ENCODE data around the gene TAF1L. TPM values are rescaled to one million over a fixed set of nuclear protein-coding genes. Genes with fewer than 3 reads are reported as not detected.

The TAF1L gene
- total and polyA plus RNA-seq, 2 of the 13 experiments (the other 11 are each of a cell fraction or from before 2014, with no cell fraction given): not detected

GRCh38 chr9:32584784-32585183 is 50.7 kb downstream of the TAF1L start:
- no peaks in the 10 kb centered on the region for H3K79me2 ChIP-seq (ENCODE audit: insufficient read depth, low read length)
- H3K9me3 ChIP-seq (ENCODE audit: low read length): no peaks in the 10 kb centered on the region
- no peaks in the 10 kb centered on the region for H3K36me3 ChIP-seq (replicated peaks in 1 of 2; ENCODE audit: control insufficient read depth in 1 of 2, insufficient read depth in 2 of 2, low read length in 2 of 2)
- WGBS (ENCODE audit: low lambda C conversion rate): 1% methylated on average over 2 of the region's 2 CpGs
- POLR2A ChIA-PET: no interaction called here
- no TSS peak for BruUV-seq (replicated peaks)
- intact Hi-C loops (cut with micrococcal nuclease; ENCODE audit: unreplicated experiment): no loop called here
- peaks cover 9% of the 10 kb centered on the region for H3K4me1 ChIP-seq (ENCODE audit: insufficient read depth, low read length)
- ATAC-seq (no peak), DNase-seq (ENCODE audit: low spot score) (no peak), FAIRE-seq (no peak)
- CTCF ChIA-PET (ENCODE audit: low intra/inter-chr PET ratio, low total read pairs): interaction anchor here (1.5 kb wide), 1 partner anchor 384 kb away, joined by 4 read pairs; no protein-coding TSS in a partner anchor
- H3K4me2 ChIP-seq (ENCODE audit: low read depth, low read length): no peak overlapping the region
- TF ChIP-seq SIX4 (CRISPR knock-in tag; IDR thresholded peaks at IDR 0.05) (no peak), THAP7 (CRISPR knock-in tag; IDR thresholded peaks at IDR 0.05) (no peak), ZNF589 (CRISPR knock-in tag; conservative IDR thresholded peaks at IDR 0.05) (no peak)
- no peak overlapping the region for H3K9ac ChIP-seq (ENCODE audit: insufficient read depth, low read depth, low read length)
- H3K27me3 ChIP-seq (ENCODE audit: control insufficient read depth in 1 of 2, insufficient read depth in 2 of 2, low read length in 2 of 2): no peaks in the 10 kb centered on the region
- H3K4me3 ChIP-seq (replicated peaks in 1 of 3; ENCODE audit: insufficient read depth in 1 of 3, low read depth in 2 of 3, low read length in 3 of 3): no peak overlapping the region
- H2AFZ ChIP-seq (ENCODE audit: low read length): no peak overlapping the region
- in situ Hi-C loops (cut with HindIII; ENCODE audit: extremely low pct_ligation_motif_present, low pct_unique_long_range_greater_than_20kb): loop anchor here (5.0 kb wide), 1 partner anchor 383 kb away; no protein-coding TSS in a partner anchor
- no peaks in the 10 kb centered on the region for H4K20me1 ChIP-seq (ENCODE audit: insufficient read depth, low read length)
- H3K27ac ChIP-seq (ENCODE audit: extremely low read length, insufficient read depth, low read length): no peak overlapping the region

DNA sequence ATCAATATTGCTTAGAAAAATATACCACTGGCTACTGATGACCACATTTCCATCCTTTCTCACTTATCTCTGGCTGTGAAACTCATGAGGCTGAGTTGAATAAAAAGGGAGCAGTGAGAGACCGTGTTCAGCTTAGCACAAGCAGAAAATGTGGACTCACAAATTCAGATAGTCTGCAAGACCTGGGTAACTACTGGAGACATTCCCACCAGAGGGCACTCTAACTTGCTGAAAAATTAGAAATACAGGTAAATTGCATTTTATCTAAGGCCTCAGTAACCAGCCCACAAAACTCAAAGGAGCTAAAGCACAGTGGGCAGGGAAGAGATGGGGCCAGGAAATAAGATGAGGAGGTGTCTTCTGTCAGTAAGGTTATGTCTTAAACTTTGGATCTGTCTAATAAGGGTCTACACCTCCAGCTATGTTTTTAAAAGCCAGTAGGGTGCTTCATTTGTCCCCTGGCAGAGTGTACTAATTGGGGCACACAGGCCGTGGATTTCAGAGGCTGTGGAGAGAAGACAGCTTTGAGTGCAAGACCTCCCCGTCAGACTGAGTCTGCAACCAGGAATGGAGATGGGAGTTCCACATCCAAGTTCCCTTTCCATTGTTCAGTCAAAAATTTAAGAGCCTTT is 53.8 kb downstream of the TAF1L start:
- Histone ChIP-seq H3K4me1 (ENCODE audit: insufficient read depth, low read length) (peaks cover 18% of the 10 kb centered on the region), H3K36me3 (replicated peaks in 1 of 2; ENCODE audit: control insufficient read depth in 1 of 2, insufficient read depth in 2 of 2, low read length in 2 of 2) (no peaks in the 10 kb centered on the region), H3K4me3 (replicated peaks in 1 of 3; ENCODE audit: insufficient read depth in 1 of 3, low read depth in 2 of 3, low read length in 3 of 3) (no peak overlapping the region), H3K4me2 (ENCODE audit: low read depth, low read length) (no peak overlapping the region), H2AFZ (ENCODE audit: low read length) (no peak overlapping the region), H3K27ac (ENCODE audit: extremely low read length, insufficient read depth, low read length) (no peak overlapping the region), H3K79me2 (ENCODE audit: insufficient read depth, low read length) (no peaks in the 10 kb centered on the region), H3K27me3 (ENCODE audit: control insufficient read depth in 1 of 2, insufficient read depth in 2 of 2, low read length in 2 of 2) (no peaks in the 10 kb centered on the region), H3K9ac (ENCODE audit: insufficient read depth, low read depth, low read length) (no peak overlapping the region), H3K9me3 (ENCODE audit: low read length) (no peaks in the 10 kb centered on the region), H4K20me1 (ENCODE audit: insufficient read depth, low read length) (no peaks in the 10 kb centered on the region)
- ChIA-PET POLR2A (interaction anchor here (0.9 kb wide), 1 partner anchor 202 kb away, joined by 4 read pairs; no protein-coding TSS in a partner anchor), CTCF (ENCODE audit: low intra/inter-chr PET ratio, low total read pairs) (interaction anchor here (2.3 to 4.9 kb wide), 2 partner anchors 202 to 386 kb away, joined by 34 to 115 read pairs; no protein-coding TSS in a partner anchor)
- in situ Hi-C loops (cut with HindIII; ENCODE audit: extremely low pct_ligation_motif_present, low pct_unique_long_range_greater_than_20kb): loop anchor here (5.0 kb wide), 1 partner anchor 386 kb away; no protein-coding TSS in a partner anchor
- peak; percentile 55 for FAIRE-seq
- BruUV-seq (replicated peaks): no TSS peak
- WGBS (ENCODE audit: low lambda C conversion rate): 2% methylated on average over 3 of the region's 3 CpGs
- ATAC-seq: peak; percentile 90
- DNase-seq (ENCODE audit: low spot score): peak; percentile 61
- intact Hi-C loops (cut with micrococcal nuclease; ENCODE audit: unreplicated experiment): loop anchor here (1.0 kb wide), 1 partner anchor 387 kb away; no protein-coding TSS in a partner anchor
- TF ChIP-seq ZSCAN12 (CRISPR knock-in tag; IDR thresholded peaks at IDR 0.05) (no peak), ZBTB26 (CRISPR knock-in tag; IDR thresholded peaks at IDR 0.05; ENCODE audit: borderline replicate concordance) (no peak), STAG1 (CRISPR knock-in tag; IDR thresholded peaks at IDR 0.05) (peak; percentile 56)
- TF ChIP-seq, protein P1, sequence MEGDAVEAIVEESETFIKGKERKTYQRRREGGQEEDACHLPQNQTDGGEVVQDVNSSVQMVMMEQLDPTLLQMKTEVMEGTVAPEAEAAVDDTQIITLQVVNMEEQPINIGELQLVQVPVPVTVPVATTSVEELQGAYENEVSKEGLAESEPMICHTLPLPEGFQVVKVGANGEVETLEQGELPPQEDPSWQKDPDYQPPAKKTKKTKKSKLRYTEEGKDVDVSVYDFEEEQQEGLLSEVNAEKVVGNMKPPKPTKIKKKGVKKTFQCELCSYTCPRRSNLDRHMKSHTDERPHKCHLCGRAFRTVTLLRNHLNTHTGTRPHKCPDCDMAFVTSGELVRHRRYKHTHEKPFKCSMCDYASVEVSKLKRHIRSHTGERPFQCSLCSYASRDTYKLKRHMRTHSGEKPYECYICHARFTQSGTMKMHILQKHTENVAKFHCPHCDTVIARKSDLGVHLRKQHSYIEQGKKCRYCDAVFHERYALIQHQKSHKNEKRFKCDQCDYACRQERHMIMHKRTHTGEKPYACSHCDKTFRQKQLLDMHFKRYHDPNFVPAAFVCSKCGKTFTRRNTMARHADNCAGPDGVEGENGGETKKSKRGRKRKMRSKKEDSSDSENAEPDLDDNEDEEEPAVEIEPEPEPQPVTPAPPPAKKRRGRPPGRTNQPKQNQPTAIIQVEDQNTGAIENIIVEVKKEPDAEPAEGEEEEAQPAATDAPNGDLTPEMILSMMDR (CRISPR knock-in tag; IDR thresholded peaks at IDR 0.05): peak; percentile 74
- TF ChIP-seq, protein P2, sequence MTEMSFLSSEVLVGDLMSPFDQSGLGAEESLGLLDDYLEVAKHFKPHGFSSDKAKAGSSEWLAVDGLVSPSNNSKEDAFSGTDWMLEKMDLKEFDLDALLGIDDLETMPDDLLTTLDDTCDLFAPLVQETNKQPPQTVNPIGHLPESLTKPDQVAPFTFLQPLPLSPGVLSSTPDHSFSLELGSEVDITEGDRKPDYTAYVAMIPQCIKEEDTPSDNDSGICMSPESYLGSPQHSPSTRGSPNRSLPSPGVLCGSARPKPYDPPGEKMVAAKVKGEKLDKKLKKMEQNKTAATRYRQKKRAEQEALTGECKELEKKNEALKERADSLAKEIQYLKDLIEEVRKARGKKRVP (CRISPR knock-in tag; IDR thresholded peaks at IDR 0.05): no peak
- TF ChIP-seq, protein P3, sequence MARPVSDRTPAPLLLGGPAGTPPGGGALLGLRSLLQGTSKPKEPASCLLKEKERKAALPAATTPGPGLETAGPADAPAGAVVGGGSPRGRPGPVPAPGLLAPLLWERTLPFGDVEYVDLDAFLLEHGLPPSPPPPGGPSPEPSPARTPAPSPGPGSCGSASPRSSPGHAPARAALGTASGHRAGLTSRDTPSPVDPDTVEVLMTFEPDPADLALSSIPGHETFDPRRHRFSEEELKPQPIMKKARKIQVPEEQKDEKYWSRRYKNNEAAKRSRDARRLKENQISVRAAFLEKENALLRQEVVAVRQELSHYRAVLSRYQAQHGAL (CRISPR knock-in tag; IDR thresholded peaks at IDR 0.05; ENCODE audit: not compliant biosample characterization): no peak
- TF ChIP-seq, protein P4, sequence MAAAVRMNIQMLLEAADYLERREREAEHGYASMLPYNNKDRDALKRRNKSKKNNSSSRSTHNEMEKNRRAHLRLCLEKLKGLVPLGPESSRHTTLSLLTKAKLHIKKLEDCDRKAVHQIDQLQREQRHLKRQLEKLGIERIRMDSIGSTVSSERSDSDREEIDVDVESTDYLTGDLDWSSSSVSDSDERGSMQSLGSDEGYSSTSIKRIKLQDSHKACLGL (CRISPR knock-in tag; IDR thresholded peaks at IDR 0.05): no peak
